CD4-positive, alpha-beta T cell treated with Interleukin-15 for 4 hours (primary cell): ENCODE results near the gene POLR2F.

ENCODE experiments used
- DNase-seq: peaks from one replicate; pipeline ENCODE4 v3.0.0-alpha.2; 2020; ENCODE audit warnings: low spot score

POLR2F gene

GRCh38 chr22:38006906-38007305 is 53.4 kb downstream of the POLR2F start:
- DNase-seq: no peak

GRCh38 chr22:38007330-38007902 is 53.9 kb downstream of the POLR2F start:
- DNase-seq: no peak

- DNase-seq: no peak
Measured at GRCh38 chr22:38009000-38009806, 55.7 kb downstream of the POLR2F start.

- no peak for DNase-seq
Measured at GRCh38 chr22:38012604-38013072, 59.1 kb downstream of the POLR2F start.

GRCh38 chr22:38014083-38014482 is 60.6 kb downstream of the POLR2F start:
- DNase-seq: no peak

GRCh38 chr22:38016182-38017151 is 63.0 kb downstream of the POLR2F start:
- DNase-seq: no peak

- DNase-seq: no peak
Measured at GRCh38 chr22:38017272-38017920, 63.9 kb downstream of the POLR2F start.

GRCh38 chr22:38017939-38018885 is 64.7 kb downstream of the POLR2F start:
- no peak for DNase-seq
